CD4-positive, alpha-beta T cell treated with Interleukin-10 for 1 hour (primary cell): ENCODE data around the gene SNX15.
A peak's percentile ranks its signal among the peaks of the same experiment; 100 is the strongest.
"Not testable (repeated sequence)": the region's sequence is repeated elsewhere in the genome, so short reads cannot be mapped to it uniquely, and the experiment has no call there.

ENCODE experiments used
- DNase-seq: peaks from one replicate; pipeline ENCODE4 v3.0.0-alpha.2; 2020

Gene SNX15, protein sequence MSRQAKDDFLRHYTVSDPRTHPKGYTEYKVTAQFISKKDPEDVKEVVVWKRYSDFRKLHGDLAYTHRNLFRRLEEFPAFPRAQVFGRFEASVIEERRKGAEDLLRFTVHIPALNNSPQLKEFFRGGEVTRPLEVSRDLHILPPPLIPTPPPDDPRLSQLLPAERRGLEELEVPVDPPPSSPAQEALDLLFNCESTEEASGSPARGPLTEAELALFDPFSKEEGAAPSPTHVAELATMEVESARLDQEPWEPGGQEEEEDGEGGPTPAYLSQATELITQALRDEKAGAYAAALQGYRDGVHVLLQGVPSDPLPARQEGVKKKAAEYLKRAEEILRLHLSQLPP

DNA sequence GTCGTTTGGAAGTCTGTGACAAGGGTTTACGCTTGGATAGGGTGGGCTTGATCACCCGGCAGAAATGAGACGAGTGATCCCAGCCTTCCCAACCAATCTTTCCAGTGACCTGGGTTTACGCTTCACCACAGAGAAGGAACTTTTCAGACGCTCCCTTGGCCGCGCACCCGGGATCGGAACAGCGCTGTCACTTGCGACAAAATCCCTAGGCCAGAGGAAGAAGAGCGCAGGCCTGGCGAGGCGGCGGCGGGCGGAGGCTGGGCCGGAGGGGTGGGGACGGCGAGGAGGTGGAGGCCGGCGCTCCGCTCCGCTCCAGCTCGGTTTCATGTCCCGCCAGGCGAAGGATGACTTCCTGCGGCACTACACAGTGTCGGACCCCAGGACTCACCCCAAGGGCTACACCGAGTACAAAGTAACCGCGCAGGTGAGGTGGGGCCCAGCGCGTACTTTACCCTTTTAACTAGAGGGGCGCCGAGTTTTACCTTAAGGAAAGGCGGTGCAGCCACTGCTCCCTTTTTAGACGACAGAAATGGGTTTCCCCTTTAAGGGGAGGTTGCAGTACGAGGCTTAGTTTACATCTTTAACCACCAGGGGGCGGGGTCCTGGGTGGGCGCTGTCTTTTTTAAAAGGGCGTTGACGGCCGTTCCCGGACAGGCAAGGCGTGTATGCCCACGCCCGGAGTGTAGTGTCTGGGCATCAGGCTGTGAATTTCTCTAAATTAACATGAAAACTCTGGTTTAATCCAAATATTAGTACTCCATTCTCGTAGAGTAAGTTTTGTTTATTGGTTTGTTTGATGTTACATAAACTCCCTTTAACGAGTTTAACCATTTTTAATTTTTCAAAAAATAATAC, at the start of gene SNX15:
SNX15 (plus strand) TSS at position 227 of the 855 bp plus-strand sequence; CDS start at position 326, 99 bp downstream.
- peak; percentile 97 for DNase-seq

DNA sequence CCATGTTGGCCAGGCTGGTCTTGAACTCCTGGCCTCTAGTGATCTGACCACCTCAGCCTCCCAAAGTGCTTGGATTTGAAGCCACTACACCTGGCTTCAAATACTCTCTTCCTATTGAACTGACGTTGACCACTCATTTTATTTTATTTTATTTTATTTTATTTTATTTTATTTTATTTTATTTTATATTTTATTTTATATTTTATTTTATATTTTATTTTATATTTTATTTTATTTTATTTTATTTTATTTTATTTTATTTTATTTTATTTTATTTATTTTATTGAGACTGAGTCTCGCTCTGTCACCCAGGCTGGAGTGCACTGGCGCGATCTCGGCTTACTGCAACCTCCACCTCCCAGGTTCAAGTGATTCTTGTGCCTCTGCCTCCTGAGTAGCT, 43.9 kb upstream of the SNX15 start:
- not testable (repeated sequence) for DNase-seq

DNA sequence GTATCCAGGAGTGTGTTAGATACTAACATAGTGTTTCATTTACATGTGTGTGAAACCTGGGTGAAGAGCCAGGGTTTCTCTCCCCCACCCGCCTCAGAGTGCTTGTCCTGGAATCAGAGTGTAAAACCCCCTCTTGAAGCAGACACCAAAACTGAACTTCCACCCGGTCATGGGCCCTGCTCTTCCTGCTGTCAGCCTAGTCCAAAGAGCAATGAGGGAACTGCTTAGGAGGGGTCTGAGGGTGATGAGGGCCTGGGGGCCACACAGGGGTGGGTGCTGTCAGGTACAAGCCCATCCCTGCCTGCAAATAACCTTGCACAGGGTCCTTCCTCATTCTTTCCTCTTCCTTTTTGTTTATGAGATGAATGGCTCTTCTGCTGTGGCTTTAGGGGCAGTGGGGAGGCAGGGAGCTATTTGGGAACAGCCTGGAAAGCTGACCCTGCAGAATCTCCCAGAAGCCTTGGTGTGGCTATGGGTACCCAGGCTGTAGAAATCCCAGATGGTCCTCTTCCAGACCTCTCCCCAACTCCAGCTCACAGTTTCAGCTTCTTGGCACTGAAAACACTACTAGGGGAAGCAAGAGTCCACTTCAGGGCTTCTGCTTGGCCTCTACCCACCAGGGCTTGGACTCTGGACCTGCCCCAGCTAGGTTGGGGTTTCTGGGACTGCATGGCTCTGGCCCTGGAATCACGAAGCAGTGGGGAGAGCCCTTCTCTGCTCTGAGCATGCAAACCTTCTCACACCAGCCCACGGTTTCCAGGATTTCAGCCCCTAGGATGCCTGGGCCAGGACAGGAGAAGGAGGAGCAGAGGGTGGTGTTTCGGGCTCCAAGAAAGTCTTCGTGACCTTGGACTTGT, 39.0 kb upstream of the SNX15 start:
- DNase-seq: no peak

DNA sequence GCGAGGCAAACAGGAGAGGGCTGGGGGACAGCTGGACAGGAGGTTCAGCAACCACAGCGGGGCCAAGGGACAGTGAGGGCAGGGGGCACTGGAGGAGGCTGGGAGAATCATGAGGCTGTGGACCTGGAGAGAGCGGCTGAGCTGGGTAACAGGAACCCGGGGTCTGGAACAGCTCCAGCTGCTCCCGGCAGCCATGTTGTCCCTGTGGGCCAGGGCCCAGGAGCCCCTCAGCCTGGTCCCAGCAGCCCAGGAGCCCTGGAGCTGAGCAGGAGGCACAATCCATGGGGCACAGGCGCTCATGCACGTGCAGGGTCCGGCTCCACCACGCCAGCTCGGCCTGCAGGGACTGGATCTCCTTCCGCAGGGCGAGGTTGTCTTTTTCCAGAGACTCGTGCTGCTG, 37.8 kb upstream of the SNX15 start:
- DNase-seq: no peak

DNA sequence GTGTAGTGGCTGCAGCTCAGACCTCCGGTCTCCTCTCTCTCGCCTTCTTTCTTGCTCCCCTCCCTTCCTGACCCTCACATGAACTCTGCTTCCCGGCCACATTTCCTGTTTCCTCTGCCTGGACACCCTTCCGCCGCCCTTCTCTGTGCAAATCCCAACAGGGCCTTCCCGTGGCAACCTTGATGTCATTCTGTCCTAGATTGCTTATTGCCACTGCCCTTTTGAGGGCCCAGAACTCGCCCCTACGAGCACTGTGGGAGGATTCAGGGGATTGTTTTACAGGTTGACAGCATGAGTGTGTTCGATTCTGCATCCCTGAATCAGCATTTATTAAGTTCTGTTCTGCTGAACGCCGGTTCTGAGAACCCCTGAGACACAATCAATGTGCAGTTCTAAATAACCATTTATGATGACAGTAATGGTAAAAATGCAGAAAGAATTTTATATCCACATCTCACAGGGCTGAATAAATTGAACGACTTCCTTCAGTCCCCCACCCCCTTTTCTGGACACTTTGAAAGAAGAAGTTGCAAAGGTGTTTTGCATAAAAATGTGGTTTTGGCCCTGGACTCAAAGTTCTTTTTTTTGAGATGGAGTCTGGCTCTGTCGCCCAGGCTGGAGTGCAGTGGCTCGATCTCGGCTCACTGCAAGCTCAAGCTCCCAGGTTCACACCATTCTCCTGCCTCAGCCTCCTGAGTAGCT, 36.9 kb upstream of the SNX15 start:
- DNase-seq: no peak

DNA sequence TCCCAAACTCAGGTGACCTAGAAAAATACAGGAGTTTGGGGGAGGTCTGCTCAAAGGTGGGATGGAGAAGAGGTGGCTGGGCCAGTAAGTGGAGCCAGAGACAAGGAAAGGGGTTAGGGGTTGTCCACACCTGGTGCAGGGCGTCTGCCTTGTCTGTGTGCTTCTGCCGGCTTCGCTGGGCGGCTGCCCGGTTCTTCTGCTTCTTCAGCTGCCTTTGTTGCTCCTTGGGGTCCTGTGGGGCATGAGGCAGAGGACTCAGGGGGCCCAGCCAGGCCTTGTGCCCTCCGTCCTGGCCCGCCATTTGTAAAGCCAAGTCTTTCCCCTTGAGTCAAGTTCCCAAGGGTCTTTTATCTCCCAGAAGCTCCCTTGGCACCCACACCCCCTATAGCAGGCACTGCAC, 32.9 kb upstream of the SNX15 start:
- no peak for DNase-seq

DNA sequence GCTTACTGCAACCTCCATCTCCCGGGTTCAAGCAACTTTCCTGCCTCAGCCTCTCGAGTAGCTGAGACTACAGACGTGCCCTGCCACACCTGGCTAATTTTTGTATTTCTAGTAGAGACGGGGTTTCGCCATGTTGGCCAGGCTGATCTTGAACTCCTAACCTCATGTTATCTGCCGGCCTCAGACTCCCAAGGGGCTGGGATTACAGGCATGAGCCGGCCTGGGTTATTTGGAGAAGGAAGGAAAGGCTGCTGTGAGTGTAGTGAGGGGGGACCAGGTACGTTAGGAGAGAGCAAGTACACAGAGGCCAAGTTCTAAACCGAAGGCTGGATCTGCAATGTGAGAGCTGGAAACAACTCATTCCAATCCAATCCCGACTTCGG, 30.9 kb upstream of the SNX15 start:
- no peak for DNase-seq

DNA sequence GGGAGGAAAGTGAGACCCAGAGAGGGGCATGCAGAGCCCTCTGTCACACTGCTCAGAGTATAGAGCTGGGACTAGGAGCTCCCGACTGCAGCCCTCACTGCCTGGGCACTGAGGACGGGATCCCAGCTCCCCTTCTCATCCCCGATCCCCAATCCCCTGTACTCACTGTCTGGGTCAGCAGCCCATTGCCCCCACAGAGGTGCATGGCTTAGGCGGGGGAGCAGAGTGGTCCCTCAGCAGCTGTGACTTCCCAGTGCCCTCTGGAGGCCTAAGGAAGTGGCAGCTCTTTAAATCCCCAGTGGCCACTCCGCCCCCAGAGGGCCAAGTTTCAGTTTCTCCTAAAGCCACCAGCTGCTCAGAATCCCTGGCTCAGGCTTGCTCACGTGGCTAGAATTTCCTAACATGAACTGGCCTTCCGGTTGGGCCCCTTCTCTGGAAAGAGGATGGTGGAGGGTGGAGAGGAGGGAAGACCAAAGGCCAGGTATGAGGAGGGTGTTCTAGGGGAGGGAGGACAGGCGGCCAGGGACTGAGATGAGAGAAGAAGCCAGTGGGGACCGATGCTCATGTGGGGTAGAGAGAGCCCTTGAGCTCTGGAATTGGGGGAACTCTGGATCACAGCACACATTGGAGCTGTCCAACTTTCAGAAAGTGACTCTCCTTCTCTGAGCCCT, 30.4 kb upstream of the SNX15 start, which contains the start of gene BATF2:
BATF2 (minus strand) TSS at position 262 of the 671 bp plus-strand sequence; CDS start at position 205, 57 bp downstream.
- no peak for DNase-seq

DNA sequence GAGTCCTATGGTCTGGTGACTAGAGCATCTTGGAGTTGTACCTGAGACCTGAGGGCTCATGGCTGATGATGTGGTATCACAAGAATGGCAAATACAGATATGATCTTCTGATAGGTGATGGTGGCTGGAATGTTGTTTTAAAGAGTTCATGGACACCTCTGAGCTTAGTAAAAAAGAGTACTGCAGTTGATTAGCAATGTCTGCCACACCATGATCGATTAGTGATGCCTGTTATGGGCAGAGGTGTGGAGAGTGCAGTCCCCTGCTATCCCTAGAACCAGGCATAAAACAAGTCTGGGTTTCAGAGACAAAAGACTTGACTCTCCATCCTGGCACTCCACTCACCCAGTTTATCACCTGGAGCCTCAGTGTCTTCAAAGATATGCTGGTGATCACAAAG, 29.1 kb upstream of the SNX15 start:
- DNase-seq: no peak

DNA sequence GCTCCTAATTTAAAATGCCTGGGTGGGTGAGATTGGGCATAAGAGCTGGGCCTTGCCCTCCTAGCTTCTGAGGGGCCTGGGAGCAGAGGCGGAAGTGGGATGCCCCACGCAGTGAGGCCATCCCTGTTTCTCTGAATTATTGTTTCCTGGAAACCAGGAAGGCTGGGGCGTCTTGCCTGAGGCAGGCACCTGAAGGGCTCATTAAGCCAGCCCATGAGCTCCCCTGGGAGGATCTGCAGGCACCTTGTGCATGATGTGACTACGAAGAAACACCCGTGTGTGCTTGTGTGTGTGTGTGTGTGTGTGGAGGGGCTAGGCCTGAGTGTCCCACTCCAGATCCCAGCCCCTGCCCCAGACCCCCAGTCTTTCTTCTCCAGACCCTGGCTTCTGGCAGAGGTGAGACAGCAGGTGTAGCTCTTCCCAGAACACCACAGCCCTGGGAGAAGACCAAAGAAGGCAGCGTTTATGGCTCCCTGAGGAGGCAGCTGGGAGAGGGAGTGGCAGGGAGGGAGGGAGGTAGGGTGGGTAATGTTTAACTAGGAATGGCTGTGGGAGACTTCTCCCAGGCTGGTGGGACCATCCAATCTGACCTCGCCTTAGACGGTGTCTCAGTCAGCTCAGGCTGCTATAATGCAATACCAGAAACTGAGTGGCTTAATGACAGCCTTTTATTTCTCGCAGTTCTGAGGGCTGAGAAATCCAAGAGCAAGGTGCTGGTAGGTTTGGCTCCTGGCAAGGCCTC, 28.4 kb upstream of the SNX15 start:
- DNase-seq: no peak

DNA sequence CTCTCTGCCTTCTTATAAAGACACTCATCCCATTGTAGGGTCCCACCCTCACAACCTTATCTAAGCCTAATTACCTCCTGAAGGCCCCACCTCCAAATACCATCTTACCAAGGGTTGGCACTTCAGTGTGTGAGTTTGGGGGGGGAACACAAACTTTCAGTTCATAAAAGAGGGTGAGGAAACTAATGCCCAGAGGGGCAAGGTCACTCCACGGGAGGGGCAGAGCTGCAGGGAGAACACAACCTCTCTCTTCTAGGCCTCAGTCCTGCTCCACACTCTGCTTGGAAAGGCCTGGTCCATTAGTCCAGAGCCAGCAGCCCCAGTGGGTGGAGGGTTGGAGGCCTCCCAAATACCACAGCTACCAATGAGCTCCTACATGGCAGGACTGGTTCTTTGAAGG, 27.8 kb upstream of the SNX15 start:
- DNase-seq: no peak

DNA sequence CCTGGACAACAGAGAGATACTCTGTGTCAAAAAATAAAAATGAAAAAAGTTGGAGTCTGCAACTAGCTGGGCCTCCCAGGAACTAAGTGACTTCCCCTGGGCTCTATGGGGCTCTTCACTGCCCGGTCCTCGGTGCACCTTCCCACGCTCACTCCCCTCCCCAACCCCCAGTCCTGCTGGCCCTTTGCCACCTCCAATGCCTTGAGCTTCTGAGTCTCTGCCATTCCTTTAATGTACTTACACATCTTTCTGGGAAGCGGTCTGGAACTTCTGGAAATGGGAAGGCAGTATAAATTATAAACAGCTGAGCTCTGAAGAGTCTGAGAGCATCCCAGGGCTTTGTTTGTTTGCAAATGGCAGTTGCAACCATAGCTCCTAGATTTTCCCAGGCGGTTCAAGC, 24.5 kb upstream of the SNX15 start:
- DNase-seq: no peak

DNA sequence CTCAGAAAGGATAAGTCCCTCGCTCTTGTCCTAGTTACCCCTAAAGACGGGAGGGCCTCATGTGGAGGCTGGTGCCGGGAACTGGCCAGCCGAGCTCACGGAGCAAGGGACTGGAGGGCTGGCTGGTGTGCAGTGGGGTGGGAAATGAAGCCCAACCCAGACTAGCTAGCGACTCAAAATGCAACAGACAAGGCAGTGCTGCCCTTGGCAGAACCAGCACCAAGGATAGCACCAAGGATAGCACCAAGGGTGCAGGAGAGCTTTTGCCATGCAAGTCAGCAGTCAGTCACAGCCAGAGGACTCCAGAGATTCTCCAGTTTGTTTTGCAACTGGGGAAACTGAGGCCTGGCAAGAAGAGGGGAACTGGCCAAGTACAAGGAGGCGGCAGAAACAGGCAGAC, 24.0 kb upstream of the SNX15 start:
- DNase-seq: no peak

DNA sequence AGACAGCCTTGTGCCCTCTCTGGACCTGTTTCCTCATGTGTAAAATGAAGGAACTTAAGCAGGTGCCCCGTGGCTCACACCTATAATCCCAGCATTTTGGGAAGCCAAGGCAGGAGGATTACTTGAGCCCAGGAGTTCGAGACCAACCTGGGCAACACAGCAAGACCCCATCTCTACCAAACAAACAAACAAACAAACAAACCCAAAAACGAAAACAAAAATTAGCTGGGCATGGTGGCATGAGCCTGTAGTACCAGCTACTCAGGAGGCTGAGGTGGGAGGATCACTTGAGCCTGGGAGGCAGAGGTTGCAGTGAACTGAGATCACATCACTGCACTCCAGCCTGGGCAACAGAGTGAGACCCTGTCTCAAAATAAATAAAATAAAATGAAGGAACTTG, 23.3 kb upstream of the SNX15 start:
- not testable (repeated sequence) for DNase-seq

DNA sequence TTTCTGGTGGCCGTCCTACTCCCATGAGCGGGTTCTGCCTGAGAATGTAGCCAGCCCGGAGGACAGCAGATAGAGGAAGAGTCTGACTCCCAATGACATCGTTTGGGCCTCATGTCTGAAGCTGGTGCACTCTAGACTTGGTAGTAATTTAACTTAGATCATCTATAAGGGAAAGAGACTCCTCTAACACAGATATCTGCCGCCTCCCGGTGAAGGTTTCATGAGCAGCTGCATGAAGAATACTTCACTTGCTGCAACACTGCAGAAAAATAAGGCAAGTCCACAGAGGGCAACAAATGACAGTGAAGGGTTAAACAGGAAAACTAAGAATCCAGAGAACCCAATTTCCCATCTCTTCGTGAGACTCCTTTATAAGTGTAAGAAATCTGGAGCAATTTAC, 19.2 kb upstream of the SNX15 start:
- no peak for DNase-seq

DNA sequence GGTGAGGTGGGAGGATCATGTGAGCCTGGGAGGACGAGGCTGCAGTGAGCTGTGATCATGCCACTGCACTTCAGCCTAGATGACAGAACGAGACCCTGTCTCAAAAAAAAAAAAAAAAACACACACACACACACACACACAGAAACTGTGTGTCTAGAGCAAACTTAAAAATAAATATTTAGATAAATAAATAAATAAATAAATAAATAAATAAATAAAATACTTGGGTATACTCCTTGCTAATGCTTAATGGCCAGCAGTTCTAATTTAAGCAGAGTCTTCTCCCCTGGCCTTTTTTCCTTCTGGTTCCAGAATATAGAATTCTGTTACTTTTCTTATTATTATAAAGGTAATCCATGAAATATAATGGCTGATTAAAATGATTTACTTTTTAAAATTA, 18.4 kb upstream of the SNX15 start:
- no peak for DNase-seq

DNA sequence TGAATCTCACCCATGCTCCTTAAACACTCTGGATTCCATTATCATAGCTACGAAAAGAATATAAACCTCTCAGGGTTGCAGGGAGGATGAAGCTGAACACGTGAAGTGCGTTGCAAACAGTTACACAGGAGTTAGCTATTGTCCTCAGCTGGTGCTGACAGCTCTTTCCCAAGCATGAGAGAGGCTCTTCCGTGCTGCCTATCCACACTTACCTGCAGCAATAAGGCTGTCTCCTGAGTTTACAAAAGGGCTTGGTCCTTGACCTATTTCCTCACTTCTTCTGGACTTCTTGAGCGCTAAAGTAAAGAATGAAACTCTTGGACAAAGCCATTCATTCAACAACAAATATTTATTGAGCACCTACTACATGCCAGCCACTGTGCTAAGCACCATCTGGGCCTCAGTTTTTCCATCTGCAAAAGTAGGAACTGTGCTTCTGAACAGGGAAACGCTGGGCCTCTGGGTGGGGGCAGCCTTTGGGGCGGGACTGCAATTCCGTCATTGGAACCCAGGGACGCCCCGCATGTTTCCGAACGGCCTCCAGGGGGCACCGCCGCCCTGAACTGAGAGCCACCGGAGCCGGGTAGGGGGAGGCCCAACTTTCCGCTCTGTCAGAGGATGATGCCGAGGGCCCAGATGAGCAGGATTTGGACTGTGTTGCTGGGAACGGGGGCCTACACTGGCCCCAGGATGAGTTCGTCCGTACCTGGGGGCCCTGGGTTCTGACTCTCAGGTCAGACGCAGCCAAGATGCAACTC, 13.9 kb upstream of the SNX15 start:
- DNase-seq: peak; percentile 92

DNA sequence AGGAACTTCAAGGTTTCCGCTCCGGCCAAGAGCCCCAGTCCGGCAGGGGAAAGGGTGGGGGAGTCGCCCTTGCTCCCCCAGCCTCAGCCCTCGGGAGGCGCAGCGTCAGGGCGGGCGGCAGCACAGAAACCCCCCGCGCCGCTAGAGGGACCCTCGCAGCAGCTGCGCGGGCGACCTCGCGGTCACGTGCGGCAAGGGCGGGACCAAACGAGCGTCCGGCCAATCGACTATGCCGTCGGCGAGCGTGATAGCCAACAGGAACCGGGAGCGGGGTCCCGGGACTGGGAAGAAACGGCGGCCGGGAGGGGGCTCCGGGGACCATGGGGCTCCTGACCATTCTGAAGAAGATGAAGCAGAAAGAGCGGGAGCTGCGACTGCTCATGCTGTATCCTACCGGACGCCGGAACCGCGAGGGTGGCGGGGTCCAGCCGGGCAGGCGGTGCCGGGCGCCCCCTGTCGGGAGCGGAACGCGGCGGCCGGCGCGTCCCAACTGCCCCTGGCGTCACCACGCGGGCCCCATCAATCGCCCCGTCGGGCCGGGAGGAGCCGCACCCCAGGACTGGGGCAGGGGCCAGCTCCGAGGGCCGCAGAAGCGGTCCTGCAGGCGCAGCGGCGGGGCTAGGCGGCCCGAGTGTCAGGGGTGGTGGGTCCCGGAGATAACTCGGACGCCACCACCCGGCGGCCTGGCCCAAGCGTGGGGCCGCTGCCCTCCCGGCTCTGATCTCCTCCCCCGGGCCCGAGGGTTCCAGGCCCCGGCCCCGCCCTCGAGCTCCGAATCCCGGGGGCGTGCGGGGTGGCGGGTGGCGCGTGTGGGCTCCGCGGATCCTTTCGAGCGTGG, 13.1 kb upstream of the SNX15 start, which contains the start of gene ARL2:
ARL2 (plus strand) TSS at position 273 of the 838 bp plus-strand sequence; CDS start at position 321, 48 bp downstream.
- DNase-seq: peak; percentile 89

DNA sequence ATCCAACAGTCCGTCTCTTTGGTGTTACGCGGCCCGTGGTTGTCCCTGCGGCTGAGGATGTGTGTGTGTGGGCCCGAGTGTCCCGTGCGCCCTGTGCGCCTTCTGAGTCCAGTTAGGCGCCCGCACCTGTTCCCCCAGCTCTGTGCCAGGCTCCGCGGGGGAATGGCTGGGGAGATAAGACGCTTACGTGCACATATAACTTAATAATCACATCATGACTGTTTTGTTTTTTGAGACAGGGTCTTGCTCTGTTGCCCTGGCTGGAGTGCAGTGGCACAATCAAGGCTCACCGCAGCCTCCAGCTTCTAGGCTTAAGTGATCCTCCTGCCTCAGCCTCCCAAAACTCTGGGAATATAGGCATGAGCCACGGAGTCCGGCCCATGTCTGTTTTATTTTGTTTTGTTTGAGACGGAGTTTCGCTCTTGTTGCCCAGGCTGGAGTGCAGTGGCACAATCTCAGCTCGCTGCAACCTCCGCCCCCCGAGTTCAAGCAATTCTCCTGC, 12.5 kb upstream of the SNX15 start:
- no peak for DNase-seq
